A673 (cell line): ENCODE data around the gene EPSTI1. TPM values are rescaled to one million over a fixed set of nuclear protein-coding genes. Genes with fewer than 3 reads are reported as not detected.

Experiments
- BruUV-seq: library from RNA; stranded (reverse); fragments of 400-500 nt; replicated peaks from 2 replicates; lab custom pipeline; 2021; lab: Mats Ljungman, UMichigan
- CTCF ChIA-PET: fragments of 300-600 bp; sonication (Branson Sonifier 250); formaldehyde crosslinking; loops from one replicate; lab custom pipeline; 2022; ENCODE audit warnings: antibody characterized with exemption; lab: Charles Lee
- POLR2A ChIA-PET: fragments of 300-600 bp; sonication (Branson Sonifier 250); formaldehyde crosslinking; loops from one replicate; lab custom pipeline; 2022; ENCODE audit warnings: antibody characterized with exemption; ENCODE audit not compliant: low non-redundant PET; lab: Charles Lee
- DNase-seq: peaks from one replicate; pipeline ENCODE4 v3.0.0-alpha.2; 2015; ENCODE audit warnings: low spot score
- H3K27ac ChIP-seq: fragments of 200-600 bp; sonication (generic); 2 replicates; pipeline ENCODE4 v1.5.1; 2016; ENCODE audit warnings: mixed run types, low read depth, mild to moderate bottlenecking, mixed read lengths, antibody characterized with exemption, low read length; ENCODE audit not compliant: poor library complexity, severe bottlenecking
- H3K27me3 ChIP-seq: fragments of 200-600 bp; sonication (generic); replicated peaks from 2 replicates; pipeline ENCODE4 v1.6.1; 2017; ENCODE audit warnings: mixed run types, low read depth, mild to moderate bottlenecking, mixed read lengths, antibody characterized with exemption, low read length; ENCODE audit not compliant: insufficient read depth, poor library complexity
- H3K36me3 ChIP-seq: fragments of 200-600 bp; sonication (generic); 2 replicates; pipeline ENCODE4 v1.6.1; 2016; ENCODE audit warnings: mixed run types, mild to moderate bottlenecking, mixed read lengths, antibody characterized with exemption, low read length; ENCODE audit not compliant: insufficient read depth, poor library complexity, severe bottlenecking
- H3K4me1 ChIP-seq: fragments of 200-600 bp; sonication (generic); 2 replicates; pipeline ENCODE4 v1.6.1; 2017; ENCODE audit warnings: mixed run types, mild to moderate bottlenecking, mixed read lengths, antibody characterized with exemption, low read length; ENCODE audit not compliant: insufficient read depth, poor library complexity, severe bottlenecking
- H3K4me3 ChIP-seq: fragments of 200-600 bp; sonication (generic); 2 replicates; pipeline ENCODE4 v1.5.1; 2016; ENCODE audit warnings: low read depth, mixed run types, mild to moderate bottlenecking, mixed read lengths, low read length; ENCODE audit not compliant: poor library complexity, severe bottlenecking
- H3K9me3 ChIP-seq: fragments of 200-600 bp; sonication (generic); 2 replicates; pipeline ENCODE4 v1.6.1; 2016; ENCODE audit warnings: mixed run types, low read depth, mild to moderate bottlenecking, mixed read lengths, antibody characterized with exemption, low read length; ENCODE audit not compliant: poor library complexity, severe bottlenecking
- EZH2 ChIP-seq: fragments of 200-600 bp; sonication (generic); IDR thresholded peaks from 2 replicates; pipeline ENCODE4 v1.6.1; 2017; ENCODE audit warnings: borderline replicate concordance, low read depth, mild to moderate bottlenecking, mixed read lengths, antibody characterized with exemption, low read length; ENCODE audit not compliant: poor library complexity, severe bottlenecking
- intact Hi-C: fragments of 100-400 bp; cut with micrococcal nuclease; formaldehyde crosslinking; loops from one replicate; pipeline ENCODE4 v1.10.0; 2022; ENCODE audit not compliant: unreplicated experiment
- total RNA-seq: library from RNA; stranded (reverse); gene quantifications from 2 replicates; pipeline ENCODE4 v1.2.3, GENCODE V29; 2021
- TF ChIP-seq, protein P1 (sequence below): fragments of 300-800, 200-600 bp; sonication (generic); conservative IDR thresholded peaks from 2 replicates; pipeline ENCODE4 v1.5.1; 2017; ENCODE audit warnings: low read depth, mild to moderate bottlenecking, antibody characterized with exemption, low read length, moderate library complexity, mixed read lengths

EPSTI1 gene
- total RNA-seq, 1 experiment from 2014 or later, result not detected

DNA sequence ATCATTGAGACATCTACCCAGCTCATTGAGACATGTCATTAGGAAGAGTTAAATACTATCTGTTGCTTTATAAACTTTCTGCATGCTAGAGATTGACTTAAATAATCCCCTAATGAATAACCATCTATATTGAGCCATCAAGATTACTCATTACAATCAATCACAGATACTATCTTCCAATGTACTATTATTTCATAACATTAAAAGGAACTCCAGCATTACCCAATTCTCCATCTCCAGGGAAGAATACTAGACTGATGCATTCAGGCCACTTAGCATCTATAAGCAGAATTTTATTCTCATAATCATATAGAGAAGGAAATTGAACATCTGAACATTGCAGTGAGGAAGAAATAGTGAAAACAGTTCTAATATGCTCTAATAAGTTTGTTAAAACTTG lies 8.0 kb downstream of the EPSTI1 start:
- TF ChIP-seq, protein P1, sequence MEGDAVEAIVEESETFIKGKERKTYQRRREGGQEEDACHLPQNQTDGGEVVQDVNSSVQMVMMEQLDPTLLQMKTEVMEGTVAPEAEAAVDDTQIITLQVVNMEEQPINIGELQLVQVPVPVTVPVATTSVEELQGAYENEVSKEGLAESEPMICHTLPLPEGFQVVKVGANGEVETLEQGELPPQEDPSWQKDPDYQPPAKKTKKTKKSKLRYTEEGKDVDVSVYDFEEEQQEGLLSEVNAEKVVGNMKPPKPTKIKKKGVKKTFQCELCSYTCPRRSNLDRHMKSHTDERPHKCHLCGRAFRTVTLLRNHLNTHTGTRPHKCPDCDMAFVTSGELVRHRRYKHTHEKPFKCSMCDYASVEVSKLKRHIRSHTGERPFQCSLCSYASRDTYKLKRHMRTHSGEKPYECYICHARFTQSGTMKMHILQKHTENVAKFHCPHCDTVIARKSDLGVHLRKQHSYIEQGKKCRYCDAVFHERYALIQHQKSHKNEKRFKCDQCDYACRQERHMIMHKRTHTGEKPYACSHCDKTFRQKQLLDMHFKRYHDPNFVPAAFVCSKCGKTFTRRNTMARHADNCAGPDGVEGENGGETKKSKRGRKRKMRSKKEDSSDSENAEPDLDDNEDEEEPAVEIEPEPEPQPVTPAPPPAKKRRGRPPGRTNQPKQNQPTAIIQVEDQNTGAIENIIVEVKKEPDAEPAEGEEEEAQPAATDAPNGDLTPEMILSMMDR, result no peak
- no peak for TF ChIP-seq EZH2
- Histone ChIP-seq H3K27ac (no peak overlapping the region), H3K9me3 (no peaks in the 10 kb centered on the region), H3K4me3 (no peak overlapping the region), H3K36me3 (no peaks in the 10 kb centered on the region), H3K27me3 (no peaks in the 10 kb centered on the region), H3K4me1 (no peaks in the 10 kb centered on the region)
- intact Hi-C loops, result no loop called here
- ChIA-PET CTCF (no interaction called here), POLR2A (no interaction called here)
- BruUV-seq, result no TSS peak
- no peak for DNase-seq

DNA sequence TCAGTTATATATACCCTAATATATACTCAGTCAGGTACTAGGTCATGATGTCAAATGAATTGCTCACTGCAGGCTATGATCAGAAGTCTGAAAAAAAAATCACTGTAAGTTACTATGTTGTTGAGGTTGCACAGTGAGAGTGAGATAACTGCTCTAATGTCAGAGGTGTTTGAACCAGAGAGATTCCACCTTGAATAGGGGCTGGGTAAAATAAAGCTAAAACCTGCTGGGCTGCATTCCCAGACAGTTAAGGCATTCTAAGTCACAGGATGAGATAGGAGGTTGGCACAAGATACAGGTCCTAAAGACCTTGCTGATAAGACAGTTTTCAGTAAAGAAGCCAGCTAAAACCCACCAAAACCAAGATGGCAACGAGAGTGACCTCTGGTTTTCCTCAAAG lies 10.2 kb downstream of the EPSTI1 start:
- no peaks in the 10 kb centered on the region for H3K36me3 ChIP-seq
- no peak overlapping the region for H3K27ac ChIP-seq
- H3K4me3 ChIP-seq, result no peak overlapping the region
- CTCF ChIA-PET, result no interaction called here
- TF ChIP-seq, protein P1, result no peak
- no peak for TF ChIP-seq EZH2
- no TSS peak for BruUV-seq
- H3K9me3 ChIP-seq, result no peaks in the 10 kb centered on the region
- H3K4me1 ChIP-seq, result no peaks in the 10 kb centered on the region
- no peaks in the 10 kb centered on the region for H3K27me3 ChIP-seq
- DNase-seq, result no peak
- POLR2A ChIA-PET, result no interaction called here
- intact Hi-C loops, result no loop called here

DNA sequence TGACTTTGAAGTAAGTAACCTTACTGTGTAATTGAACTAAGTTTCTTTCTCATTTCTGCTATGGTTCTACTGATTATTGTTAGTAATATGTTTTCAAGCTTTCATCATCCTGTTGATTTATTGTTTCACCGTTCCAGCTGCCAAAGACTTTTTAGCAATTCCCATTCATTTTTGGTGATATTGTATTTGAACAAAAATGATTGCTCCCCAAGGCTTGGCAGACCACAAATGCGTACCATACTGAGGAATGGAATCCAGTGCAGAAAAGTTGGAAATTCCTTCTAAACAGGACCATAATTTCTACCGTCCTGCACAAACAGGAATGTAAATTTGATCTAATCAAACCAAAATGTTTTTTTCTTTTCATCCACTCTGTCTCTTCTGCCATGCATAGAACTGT lies 10.7 kb downstream of the EPSTI1 start:
- no peaks in the 10 kb centered on the region for H3K4me1 ChIP-seq
- no peaks in the 10 kb centered on the region for H3K36me3 ChIP-seq
- DNase-seq, result no peak
- H3K27ac ChIP-seq, result no peak overlapping the region
- no peak overlapping the region for H3K4me3 ChIP-seq
- no TSS peak for BruUV-seq
- TF ChIP-seq, protein P1, result no peak
- no peak for TF ChIP-seq EZH2
- H3K9me3 ChIP-seq, result no peaks in the 10 kb centered on the region
- intact Hi-C loops, result no loop called here
- H3K27me3 ChIP-seq, result no peaks in the 10 kb centered on the region
- ChIA-PET CTCF (no interaction called here), POLR2A (no interaction called here)
